HL-60/S4 treated with phorbol 12-myristate 13-acetate at 8.2 ng/mL for 4 days and 3 days (cell line): ENCODE measurements around the gene SUSD2.
"Not testable (repeated sequence)": the region's sequence is repeated elsewhere in the genome, so short reads cannot be mapped to it uniquely, and the experiment has no call there.

Experiments used
- in situ Hi-C: fragments of 300-500 bp; cut with MboI; formaldehyde crosslinking; loops from 2 replicates; pipeline ENCODE4 v1.15.0; 2022; ENCODE audit warnings: low sequenced_read_pairs

Gene SUSD2

DNA sequence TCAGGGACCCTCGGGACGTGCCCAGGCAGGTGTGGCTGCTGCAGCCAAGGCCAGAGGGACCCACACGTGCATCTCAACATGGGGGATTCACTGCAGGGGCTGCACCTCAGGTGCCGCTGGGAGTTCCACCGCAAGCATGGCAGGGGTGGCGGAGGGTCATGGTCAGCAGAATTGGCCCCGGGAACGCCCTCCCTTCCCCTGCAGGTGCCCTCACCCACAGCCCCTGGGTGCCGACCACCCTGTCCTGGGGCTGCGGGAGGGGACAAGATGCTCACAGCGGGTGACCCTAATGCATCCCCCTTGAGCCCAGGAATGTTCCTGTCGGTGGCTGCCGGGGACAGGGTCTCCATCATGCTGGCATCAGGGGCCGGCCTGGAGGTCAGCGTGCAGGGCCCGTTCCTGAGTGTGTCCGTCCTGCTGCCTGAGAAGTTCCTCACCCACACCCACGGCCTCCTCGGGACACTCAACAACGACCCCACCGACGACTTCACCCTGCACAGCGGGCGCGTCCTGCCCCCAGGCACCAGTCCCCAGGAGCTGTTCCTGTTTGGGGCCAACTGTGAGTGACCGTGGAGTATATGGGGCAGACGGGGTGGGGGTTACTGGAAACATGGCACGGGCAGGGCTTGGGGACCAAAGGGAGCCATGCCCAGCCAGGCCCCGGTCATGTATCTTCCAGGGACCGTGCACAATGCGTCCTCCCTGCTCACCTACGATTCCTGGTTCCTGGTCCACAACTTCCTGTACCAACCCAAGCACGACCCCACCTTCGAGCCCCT, 5.8 kb downstream of the SUSD2 start:
- in situ Hi-C loops = no loop called here

DNA sequence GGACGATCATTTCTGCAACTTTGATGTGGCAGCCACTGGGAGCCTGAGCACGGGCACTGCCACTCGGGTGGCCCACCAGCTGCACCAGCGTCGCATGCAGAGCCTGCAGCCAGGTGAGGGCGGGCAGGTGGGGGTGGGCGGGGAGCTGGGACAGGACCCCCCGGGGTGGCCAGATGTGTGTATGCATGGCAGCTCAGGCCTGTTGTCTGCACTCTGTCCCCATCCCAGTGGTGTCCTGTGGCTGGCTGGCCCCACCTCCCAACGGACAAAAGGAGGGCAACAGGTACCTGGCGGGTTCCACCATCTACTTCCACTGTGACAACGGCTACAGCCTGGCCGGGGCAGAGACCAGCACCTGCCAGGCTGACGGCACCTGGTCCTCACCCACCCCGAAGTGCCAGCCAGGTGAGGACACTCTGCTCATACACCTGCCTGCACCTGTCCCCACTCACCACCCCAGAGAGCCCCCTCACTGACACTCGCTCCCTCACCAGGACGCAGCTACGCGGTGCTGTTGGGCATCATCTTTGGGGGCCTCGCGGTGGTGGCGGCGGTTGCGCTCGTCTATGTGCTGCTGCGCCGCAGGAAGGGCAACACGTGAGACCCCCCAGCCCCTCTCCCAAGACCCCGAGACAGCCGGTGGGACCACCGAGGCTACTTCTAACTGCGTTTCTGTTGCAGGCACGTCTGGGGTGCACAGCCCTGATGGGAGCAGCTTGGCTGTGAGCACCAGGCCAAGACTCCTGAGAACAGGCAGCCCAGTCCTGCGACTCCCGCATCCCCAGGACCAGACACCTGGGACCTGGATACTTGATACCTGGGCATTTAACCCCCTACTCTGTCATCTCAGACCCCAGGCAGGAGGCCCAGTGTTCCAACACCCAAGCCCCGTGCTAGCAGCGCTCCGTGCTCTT, 6.7 kb downstream of the SUSD2 start:
- in situ Hi-C loops = no loop called here

DNA sequence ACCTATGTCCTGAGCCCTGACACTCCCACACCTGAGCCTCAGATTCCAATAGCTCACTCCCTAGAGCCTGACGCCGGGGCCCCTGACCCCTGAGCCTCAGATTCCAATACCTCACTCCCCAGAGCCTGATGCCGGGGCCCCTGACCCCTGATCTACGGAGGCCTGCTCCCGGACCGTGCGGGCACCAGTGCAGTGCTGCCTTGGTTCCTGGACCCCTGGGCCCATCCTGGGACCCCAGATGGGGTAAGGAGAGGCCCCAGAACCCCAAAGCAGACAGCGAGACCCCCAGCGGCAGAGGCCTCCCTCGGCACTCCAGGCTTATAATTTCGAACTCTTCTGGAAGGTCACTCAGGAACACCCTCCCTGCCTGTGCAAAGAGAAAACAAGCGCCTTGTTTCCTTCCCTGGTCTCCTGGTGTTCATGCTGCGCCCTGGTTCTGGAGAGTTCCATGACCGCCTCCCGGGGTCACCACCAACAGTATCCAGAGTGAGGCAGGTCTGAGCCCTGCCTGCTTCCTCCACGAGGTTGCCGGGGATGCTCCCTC, 7.5 kb downstream of the SUSD2 start:
- in situ Hi-C loops = no loop called here

DNA sequence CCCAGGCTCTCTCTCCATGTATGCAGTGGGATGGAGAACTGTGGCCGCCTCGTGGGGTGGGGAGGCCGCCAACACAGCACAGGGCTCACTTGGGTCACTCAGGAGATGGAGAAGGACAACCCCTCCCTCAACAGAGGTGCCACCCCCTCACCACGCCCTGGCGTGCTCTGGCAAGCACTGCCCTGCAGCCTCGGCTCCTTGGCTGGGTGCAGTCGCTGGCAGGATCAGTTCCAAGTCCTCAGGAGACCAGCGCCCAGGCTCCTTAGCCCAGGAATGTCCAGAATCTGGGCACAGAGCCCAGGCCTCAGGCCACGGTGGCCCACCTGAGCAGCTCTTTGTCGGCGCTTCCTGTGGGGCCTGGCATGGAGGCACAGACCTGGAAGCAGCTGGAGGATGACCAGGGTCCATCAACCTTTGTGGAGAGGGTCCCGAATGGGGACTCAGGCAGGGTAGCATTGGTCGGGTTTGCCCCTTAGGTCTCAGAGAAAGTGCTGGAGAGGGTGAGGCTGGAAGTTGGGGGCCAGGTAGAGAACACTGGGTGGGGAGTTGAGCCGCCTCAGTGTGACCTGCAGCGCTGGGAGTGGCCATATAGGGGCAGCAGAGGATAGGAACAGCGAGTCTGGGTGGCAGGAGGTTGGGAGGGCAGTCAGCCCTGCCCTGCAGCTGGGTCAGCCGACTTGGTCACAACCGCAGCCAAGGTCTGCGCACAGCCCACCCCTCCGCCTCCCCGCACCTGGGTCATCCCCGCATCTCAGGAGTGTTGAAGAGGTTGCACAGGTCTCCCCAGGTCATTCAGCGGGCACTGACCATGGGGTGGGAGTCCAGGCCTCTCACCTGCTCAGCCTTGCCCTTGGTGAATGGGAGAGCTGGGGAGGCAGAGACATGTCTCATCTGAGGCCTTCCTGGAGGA, 8.2 kb downstream of the SUSD2 start:
- in situ Hi-C loops = no loop called here

DNA sequence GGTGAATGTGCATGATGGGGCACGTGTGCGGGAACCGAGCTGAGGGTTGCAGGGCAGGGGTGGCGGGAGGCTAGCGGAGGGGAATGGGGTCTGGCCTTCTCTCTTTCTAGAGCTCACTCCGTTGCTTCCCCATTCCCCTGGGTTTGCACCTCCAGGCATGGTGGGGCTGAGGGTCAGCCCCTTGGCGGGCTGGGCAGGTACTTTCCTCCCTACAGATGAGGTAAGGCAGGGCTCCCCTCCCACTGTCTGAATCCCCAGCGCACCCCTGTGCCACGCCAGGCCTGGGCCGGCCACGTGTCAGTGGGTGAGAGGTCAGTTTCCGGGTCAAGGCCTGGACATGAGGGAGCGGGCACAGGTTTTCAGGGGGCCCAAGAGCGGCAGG, 8.9 kb downstream of the SUSD2 start:
- in situ Hi-C loops = no loop called here

DNA sequence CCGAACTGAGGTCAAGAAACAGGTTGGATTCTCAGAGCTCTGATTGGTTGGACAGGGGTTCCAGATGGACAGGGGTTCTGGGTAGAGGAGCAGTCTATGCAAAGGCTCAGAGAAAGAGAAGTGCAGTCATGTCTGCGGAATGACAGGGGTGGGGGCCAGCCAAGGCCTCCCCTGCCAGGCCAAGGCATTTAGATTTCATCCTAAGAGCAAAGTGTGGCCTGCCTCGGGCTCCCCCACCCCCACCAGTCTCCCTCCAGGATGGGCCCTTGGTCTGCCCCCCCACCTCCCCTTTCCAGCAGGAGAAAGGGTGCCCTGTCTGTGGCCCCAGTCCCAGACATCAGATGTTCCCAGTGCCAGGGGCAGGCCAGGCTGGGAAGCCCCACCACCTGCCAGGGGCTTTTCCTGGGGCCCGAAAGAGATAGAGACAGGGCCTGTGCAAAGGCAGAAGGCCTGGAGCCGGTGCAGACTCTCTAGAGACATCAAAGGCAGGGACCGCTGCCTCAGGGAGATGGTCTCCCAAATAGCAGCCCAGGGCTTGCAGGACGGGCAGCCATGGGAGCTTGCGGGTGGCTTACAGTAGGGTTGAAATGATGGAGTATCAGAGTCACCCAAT, 9.4 kb downstream of the SUSD2 start:
- in situ Hi-C loops = no loop called here

DNA sequence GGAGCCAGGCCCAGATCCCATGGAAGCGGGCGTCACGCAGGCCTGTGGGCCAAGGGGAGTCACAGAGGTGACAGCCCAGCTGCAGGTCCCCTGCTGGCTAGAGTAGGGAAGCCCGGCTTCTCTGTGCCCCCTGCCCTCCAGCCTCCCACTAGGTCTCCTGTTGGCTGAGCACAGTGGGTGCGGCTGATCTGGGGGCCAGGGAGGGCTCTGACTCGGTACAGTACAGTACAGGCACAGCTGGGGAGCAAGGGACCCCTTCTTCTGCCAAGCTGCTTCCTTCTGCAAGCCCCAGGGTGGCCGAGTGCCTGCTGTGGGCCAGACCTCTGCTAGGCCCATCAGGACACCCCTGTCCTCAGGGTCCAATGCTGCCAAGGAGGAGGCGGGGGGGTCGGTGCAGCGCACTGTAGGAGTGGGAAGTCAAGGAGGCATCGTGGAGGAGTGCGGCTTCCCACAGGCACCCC, 10.1 kb downstream of the SUSD2 start:
- in situ Hi-C loops = no loop called here

DNA sequence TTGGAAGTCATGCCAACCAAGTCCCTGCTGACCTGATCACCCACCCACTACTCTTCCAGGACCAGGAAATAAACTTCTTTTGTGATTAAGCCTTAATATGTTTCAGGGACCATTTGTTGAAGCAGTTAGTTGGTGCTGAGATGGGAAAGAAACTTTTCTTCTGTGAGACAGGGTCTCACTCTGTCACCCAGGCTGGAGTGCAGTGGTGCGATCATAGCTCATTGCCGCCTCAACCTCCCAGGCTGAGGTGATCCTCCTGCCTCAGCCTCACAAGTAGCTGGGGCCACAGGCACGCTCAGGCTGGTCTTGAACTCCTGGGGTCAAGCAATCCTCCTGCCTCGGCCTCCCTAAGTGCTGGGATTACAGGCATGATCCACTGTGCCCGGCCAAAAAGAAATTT, 10.6 kb downstream of the SUSD2 start:
- in situ Hi-C loops = no loop called here

DNA sequence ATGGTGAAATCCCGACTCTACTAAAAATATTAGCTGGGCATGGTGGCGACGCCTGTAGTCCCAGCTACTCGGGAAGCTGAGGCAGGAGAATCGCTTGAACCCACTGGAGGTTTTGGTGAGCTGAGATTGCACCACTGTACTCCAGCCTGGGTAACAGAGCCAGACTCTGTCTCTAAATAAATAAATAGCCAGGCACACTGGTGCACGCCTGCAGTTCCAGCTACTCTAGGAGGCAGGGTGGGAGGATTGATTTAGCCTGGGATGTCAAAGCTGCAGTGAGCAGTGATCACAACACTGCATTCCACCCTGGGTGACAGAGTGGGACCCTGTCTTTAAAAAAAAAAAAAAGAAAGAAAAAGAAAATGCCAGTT, 17.4 kb downstream of the SUSD2 start:
- in situ Hi-C loops = no loop called here

DNA sequence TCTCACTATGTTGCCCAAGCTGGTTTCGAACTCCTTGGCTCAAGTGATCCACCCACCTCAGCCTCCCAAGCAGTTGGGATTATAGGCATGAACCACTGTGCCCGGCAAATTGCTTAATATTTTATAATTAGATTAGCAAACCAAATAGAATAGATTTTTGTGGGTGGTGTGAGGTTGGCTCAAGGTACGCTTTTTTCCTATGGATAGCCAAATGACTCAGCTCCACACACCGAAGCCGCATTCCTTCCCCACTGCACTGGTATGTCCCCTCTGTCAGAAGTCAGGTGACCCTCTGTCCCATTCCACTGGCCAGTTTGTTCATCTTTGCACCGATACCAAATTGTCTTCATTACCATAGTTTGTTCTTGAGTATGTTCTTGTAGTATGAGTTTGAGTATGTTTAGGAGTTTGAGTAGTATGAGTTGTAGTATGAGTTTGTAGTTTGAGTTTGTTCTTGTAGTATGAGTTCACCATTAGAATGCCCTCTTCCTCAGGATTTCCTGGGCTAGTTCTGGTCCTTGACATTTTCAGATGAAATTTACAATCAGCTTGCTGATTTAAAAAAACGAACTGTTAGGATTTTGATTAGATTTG, 19.4 kb downstream of the SUSD2 start:
- in situ Hi-C loops = no loop called here

DNA sequence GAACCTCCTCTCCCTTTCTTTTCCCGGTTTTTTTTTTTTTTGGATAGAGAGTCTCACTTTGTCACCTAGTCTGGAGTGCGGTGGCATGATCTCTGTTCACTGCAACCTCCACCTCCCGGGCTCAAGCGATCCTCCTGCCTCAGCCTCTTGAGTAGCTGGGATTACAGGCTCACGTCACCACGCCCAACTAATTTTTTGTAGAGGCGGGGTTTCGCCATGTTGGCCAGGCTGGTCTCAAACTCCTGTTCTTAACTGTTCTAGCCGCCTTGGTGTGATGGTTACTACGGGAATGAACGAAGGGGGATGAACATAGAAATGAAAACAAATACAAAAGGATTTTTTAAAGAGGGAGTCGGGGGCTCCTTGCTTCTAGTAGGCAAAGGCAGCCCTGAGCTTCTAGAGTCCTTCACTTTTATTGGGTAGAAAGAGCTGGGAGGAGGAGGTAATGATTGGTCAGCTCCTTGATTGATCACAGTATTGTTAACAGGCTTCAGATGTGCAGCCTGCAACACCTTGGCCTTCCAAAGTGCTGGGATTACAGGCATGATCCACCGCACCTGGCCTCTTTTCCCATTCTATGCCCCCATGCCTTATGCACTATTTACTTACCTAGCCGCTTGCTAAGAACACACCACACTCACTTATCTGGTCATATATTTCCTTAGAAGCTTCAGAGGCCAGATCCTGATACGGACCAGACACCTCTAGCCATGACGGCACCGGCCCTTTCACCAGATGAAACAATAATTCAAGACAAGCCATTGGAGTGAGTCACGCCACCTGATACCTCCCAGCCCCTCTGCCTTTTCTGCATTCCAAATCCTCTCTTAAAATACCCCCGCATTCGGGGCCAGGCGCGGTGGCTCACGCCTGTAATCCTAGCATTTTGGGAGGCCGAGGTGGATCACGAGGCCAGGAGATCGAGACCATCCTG, 20.7 kb downstream of the SUSD2 start:
- in situ Hi-C loops = no loop called here

DNA sequence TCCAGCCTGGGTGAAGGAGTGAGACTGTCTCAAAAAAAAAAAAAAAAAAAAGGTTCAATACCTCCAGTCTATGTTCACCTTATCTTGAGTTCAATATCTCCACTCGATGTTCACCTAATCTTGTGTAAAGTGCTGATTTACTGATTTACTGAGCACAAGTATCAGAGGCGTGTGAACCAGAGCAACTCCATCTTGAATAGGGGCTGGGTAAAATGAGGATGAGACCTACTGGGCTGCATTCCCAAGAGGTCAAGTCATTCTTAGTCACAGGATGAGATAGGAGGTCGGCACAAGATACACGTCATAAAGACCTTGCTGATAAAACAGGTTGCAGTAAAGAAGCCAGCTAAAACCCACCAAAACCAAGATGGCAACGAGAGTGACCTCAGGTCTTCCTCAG, 22.6 kb downstream of the SUSD2 start:
- in situ Hi-C loops = not testable (repeated sequence)

DNA sequence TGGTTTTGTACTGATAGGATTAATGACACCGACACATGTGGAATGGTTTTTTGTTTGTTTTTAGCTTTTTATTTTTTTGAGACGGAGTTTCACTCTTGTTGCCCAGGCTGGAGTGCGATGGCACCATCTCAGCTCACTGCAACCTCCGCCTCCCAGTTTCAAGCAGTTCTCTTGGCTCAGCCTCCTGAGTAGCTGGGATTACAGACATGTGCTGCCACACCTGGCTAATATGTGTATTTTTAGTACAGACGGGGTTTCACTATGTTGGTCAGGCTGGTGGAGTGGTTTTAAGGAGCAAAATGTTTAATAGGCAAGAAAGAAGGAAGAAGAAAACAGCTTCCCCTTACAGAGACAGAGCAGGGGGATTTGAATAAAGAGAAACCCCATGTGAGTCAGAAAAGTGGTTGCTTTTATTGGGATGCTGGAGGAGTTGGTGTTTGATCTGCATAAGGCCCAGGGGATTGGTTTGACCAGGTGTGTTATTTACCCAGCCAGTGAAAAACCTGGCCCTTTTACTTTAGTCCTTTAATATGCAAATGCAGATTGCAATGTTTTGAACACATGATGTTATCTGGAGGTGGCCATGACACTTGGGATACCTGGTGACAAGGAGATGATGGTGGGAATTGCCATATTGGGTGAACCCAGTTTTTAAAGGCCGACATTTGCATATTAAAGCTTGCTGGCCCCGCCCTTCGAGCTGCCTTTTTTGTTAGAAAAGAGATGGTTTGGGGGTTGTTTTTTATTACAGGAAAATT, 24.3 kb downstream of the SUSD2 start:
- in situ Hi-C loops = no loop called here

DNA sequence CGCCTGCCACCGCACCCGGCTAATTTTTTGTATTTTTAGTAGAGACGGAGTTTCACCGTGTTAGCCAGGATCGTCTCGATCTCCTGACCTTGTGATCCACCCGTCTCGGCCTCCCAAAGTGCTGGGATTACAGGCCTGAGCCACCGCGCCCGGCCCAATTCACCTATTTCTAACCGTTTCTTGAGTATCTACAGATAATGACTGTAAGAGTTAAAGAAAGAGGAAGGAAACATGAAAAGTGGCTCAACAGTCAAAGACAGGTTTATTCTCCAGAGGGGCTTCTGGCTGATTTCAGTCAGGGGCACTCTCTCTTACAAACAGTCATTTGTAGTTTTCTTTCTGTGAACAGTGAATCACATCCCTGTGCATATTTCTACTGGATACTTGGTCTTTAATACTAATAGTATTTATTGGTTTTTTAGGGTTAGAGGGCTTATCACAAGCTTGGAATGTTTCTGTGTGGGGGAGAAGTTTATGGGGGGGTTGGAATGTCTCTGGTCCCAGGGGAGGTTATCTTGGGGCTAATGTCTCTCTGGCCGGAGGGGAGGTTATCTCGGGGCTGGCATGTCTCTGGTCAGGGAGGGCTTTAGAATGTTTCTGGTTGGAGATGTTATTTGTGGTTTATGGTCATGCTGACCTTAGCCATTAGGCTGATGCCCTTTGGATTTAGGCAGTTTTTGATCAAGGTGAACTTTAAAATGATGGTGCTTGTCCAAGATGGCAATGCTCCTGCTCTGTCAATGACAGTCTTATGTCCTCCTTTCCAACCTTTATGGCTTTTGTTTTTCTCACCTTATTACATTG, 25.4 kb downstream of the SUSD2 start:
- in situ Hi-C loops = not testable (repeated sequence)

DNA sequence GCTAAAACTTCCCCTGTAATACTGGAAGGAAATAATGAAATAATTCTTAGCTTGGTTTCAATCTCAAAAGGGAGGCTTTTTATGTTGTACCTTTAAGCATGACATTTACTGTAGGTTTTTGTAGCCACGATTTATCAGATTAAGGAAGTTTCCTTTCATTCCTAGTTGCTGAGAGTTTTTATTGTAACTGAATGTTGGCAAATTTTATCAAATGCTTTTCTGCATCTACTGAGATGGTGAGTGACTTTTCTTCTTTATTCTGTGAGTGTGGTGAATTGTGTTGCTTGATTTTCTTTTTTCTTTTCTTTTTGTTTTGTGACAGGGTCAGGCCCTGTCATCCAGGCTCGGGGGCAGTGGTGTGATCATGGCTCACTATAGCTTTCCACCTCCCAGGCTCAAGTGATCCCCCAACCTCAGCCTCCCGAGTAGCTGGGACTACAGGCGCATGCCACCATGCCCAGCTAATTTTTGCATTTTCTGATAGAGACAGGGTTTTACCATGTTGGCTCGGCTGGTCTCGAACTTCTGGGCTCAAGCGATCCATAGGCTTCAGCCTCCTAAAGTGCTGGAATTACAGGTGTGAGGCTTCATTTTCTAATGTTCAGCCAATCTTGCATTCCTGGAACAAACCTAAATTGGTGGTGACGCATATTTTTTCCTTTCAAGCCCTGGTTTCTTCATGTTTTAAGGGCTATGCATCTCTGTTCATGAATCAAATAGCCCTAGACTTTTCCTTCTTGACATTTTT, 26.2 kb downstream of the SUSD2 start:
- in situ Hi-C loops = no loop called here

DNA sequence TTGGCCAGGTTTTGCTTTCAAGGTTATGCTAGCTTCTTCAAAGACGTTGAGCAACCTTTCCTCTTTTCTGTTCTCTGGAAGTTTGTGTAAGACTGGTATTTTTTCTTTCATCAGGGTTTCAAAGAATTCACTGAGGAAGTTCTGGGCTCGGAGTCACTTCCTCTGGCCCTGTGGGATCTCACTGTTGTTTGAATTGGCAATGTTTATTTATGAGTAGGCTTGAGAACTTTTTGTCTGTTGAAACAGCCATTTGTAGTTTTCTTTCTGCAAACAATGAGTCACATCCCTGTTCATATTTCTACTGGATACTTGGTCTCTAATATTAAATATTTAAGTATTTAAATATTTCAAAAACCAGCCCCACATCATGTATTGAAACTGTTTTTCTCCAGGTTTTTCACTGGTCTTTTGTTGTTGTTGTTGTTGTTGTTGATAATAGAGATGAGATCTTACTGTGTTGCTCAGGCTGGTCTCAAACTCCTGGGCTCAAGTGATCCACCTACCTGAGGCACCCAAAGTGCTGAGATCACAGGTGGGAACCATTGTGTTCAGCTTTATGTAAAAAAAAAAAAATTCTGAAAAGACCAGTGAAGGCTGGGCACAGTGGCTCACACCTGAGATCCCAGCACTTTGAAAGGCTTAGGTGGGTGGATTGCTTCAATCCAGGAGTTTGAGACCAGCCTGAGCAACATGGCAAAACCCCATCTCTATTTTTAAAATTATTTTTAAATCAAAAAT, 26.9 kb downstream of the SUSD2 start:
- in situ Hi-C loops = no loop called here
